MCF 10A (cell line): ENCODE data around the gene PFDN2. TPM values are rescaled to one million over a fixed set of nuclear protein-coding genes. Genes with fewer than 3 reads are reported as not detected.

Experiments
- BruUV-seq: library from RNA; stranded (reverse); fragments of 400-500 nt; replicated peaks from 2 replicates; lab custom pipeline; 2021; lab: Mats Ljungman, UMichigan
- CTCF ChIA-PET: fragments of 300-600 bp; sonication (Branson Sonifier 250); formaldehyde crosslinking; extraction: SDS; loops from one replicate; lab custom pipeline; 2021; ENCODE audit warnings: antibody characterized with exemption, inconsistent platforms; lab: Yijun Ruan, JAX
- POLR2A ChIA-PET: fragments of 300-600, 350-650 bp; sonication (Branson Sonifier 250); formaldehyde crosslinking; extraction: SDS; loops from one replicate; lab custom pipeline; 2020; ENCODE audit warnings: antibody characterized with exemption, inconsistent platforms; lab: Yijun Ruan, JAX
- DNase-seq: peaks from one replicate; pipeline ENCODE4 v3.0.0-alpha.2; 2018; ENCODE audit not compliant: unreplicated experiment
- H3K27ac Mint-ChIP-seq: one replicate; pipeline ENCODE4 v1.8.0; 2022; ENCODE audit warnings: mild to moderate bottlenecking, low read depth, mixed read lengths; ENCODE audit not compliant: unreplicated experiment
- H3K27me3 Mint-ChIP-seq: one replicate; pipeline ENCODE4 v1.8.0; 2022; ENCODE audit warnings: mixed read lengths; ENCODE audit not compliant: insufficient read depth, unreplicated experiment
- H3K36me3 Mint-ChIP-seq: one replicate; pipeline ENCODE4 v1.8.0; 2022; ENCODE audit warnings: mild to moderate bottlenecking, moderate library complexity, mixed read lengths; ENCODE audit not compliant: insufficient read depth, unreplicated experiment
- H3K4me1 Mint-ChIP-seq: one replicate; pipeline ENCODE4 v1.8.0; 2022; ENCODE audit warnings: mixed read lengths; ENCODE audit not compliant: insufficient read depth, unreplicated experiment
- H3K4me3 Mint-ChIP-seq: one replicate; pipeline ENCODE4 v1.8.0; 2022; ENCODE audit warnings: mild to moderate bottlenecking, moderate library complexity, mixed read lengths; ENCODE audit not compliant: unreplicated experiment
- H3K9me3 Mint-ChIP-seq: one replicate; pipeline ENCODE4 v1.8.0; 2022; ENCODE audit warnings: mixed read lengths; ENCODE audit not compliant: unreplicated experiment
- intact Hi-C: fragments of 100-400 bp; cut with micrococcal nuclease; formaldehyde crosslinking; loops from 2 replicates; pipeline ENCODE4 v1.14.1; 2022
- total RNA-seq: library from RNA; stranded (reverse); gene quantifications from 2 replicates; pipeline ENCODE4 v1.2.3, GENCODE V29; 2022
- TF ChIP-seq, protein P1 (sequence below): fragments of 200-600 bp; IDR thresholded peaks from one replicate; pipeline ENCODE4 v1.8.0; 2022; ENCODE audit warnings: antibody characterized with exemption, mild to moderate bottlenecking; ENCODE audit not compliant: unreplicated experiment

PFDN2 gene
- total RNA-seq, 1 experiment from 2014 or later, result 514 TPM

DNA sequence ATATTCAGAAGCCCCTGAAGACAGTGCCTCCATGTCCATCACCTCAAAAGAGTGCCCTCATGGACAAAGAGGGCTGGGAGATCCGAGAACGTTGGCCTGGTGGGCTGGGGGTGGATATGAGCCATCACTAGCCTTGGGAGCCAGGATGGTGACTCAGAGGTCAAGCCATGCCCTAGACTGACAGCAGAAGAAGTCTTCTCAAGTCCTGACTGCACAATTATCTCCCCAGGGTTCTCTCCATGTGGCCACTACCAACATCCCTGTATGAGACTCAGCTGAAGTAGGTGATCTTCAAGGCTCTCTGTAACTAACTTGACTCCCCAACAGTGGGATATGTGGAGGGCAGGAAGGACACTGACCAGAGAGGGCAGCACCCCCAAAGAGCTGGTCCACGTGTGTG, 64.9 kb downstream of the PFDN2 start:
- Mint-ChIP-seq H3K4me1 (no peaks in the 10 kb centered on the region), H3K36me3 (no peaks in the 10 kb centered on the region), H3K4me3 (no peak overlapping the region), H3K9me3 (peaks cover 10% of the 10 kb centered on the region), H3K27me3 (no peaks in the 10 kb centered on the region), H3K27ac (no peak overlapping the region)
- intact Hi-C loops, result no loop called here
- DNase-seq, result no peak
- TF ChIP-seq, protein P1, sequence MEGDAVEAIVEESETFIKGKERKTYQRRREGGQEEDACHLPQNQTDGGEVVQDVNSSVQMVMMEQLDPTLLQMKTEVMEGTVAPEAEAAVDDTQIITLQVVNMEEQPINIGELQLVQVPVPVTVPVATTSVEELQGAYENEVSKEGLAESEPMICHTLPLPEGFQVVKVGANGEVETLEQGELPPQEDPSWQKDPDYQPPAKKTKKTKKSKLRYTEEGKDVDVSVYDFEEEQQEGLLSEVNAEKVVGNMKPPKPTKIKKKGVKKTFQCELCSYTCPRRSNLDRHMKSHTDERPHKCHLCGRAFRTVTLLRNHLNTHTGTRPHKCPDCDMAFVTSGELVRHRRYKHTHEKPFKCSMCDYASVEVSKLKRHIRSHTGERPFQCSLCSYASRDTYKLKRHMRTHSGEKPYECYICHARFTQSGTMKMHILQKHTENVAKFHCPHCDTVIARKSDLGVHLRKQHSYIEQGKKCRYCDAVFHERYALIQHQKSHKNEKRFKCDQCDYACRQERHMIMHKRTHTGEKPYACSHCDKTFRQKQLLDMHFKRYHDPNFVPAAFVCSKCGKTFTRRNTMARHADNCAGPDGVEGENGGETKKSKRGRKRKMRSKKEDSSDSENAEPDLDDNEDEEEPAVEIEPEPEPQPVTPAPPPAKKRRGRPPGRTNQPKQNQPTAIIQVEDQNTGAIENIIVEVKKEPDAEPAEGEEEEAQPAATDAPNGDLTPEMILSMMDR, result no peak
- CTCF ChIA-PET, result no interaction called here
- BruUV-seq, result no TSS peak
- POLR2A ChIA-PET, result interaction anchor here (1.5 kb wide), 1 partner anchor 32 kb away, joined by 4 read pairs; the partner anchor contains the start of gene F11R

DNA sequence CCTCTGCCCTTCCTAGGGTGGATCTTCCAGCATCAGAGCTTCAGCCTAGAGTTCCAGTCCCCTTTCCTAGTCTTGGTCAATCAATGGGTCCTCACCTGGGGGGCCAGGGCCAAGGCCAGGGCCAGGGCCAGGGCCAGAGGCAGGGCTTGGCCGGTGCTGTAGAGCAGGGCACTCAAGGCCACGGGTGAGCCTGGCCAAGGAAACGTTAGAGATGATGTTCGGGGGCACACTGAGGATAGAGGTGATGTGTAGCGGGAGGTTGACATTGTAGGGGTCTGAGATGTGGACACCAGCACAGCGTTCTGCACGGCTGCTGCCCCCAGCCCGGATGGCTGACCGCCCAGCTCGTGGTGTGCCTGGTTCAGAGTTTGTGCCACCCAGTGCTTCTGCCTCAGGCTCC, 66.6 kb downstream of the PFDN2 start:
- no peak for DNase-seq
- Mint-ChIP-seq H3K27me3 (no peaks in the 10 kb centered on the region), H3K36me3 (no peaks in the 10 kb centered on the region), H3K27ac (no peak overlapping the region), H3K4me3 (no peak overlapping the region), H3K4me1 (no peaks in the 10 kb centered on the region), H3K9me3 (peaks cover 10% of the 10 kb centered on the region)
- CTCF ChIA-PET, result interaction anchor here (0.7 to 1.2 kb wide), 4 partner anchors 9 to 54 kb away, joined by 3 to 5 read pairs (median 4); no protein-coding TSS in a partner anchor
- intact Hi-C loops, result no loop called here
- no TSS peak for BruUV-seq
- TF ChIP-seq, protein P1, result no peak
- POLR2A ChIA-PET, result interaction anchor here (0.6 to 3.0 kb wide), 2 partner anchors 18 to 30 kb away, joined by 3 to 9 read pairs; partner anchors contain the start of gene F11R

Other genes with a start within 250 kb of the PFDN2 start
- not detected in 2 replicates for gene ITLN1, start 232.9 kb downstream of the PFDN2 start, total RNA-seq
- gene ITLN2, start 163.2 kb downstream of the PFDN2 start, total RNA-seq, result 0.27 TPM in 1 of 2 replicates, not detected in the other
- 73.6 and 76.8 TPM in 2 replicates for gene F11R, start 96.9 kb downstream of the PFDN2 start, total RNA-seq
- 35.2 and 48.0 TPM in 2 replicates for gene TSTD1, start 79.1 kb downstream of the PFDN2 start, total RNA-seq
- 48.8 and 52.8 TPM in 2 replicates for gene USF1, start 72.1 kb downstream of the PFDN2 start, total RNA-seq
- 0.34 and 0.58 TPM in 2 replicates for gene ARHGAP30, start 48.1 kb downstream of the PFDN2 start, total RNA-seq
- gene NECTIN4, start 28.5 kb downstream of the PFDN2 start, total RNA-seq, result 7.0 and 11.2 TPM in 2 replicates
- gene KLHDC9, start 19.7 kb downstream of the PFDN2 start, total RNA-seq, result not detected in 2 replicates
- 73.4 and 75.4 TPM in 2 replicates for gene NIT1, start 68 bp upstream of the PFDN2 start, total RNA-seq
- 63.1 and 73.6 TPM in 2 replicates for gene DEDD, start 14.6 kb upstream of the PFDN2 start, total RNA-seq
- 123 and 125 TPM in 2 replicates for gene UFC1, start 35.9 kb upstream of the PFDN2 start, total RNA-seq
- gene USP21, start 41.5 kb upstream of the PFDN2 start, total RNA-seq, result 33.8 and 36.6 TPM in 2 replicates
- gene PPOX, start 48.4 kb upstream of the PFDN2 start, total RNA-seq, result 30.3 and 32.4 TPM in 2 replicates
- gene B4GALT3, start 59.5 kb upstream of the PFDN2 start, total RNA-seq, result 50.0 and 51.7 TPM in 2 replicates
- not detected in 2 replicates for gene ADAMTS4, start 81.0 kb upstream of the PFDN2 start, total RNA-seq
- gene NDUFS2, start 84.3 kb upstream of the PFDN2 start, total RNA-seq, result 139 and 149 TPM in 2 replicates
- 1.0 and 2.1 TPM in 2 replicates for gene FCER1G, start 97.3 kb upstream of the PFDN2 start, total RNA-seq
- not detected in 2 replicates for gene APOA2, start 105.6 kb upstream of the PFDN2 start, total RNA-seq
- gene TOMM40L, start 108.0 kb upstream of the PFDN2 start, total RNA-seq, result 10.0 and 12.3 TPM in 2 replicates
- not detected in 2 replicates for gene NR1I3, start 120.2 kb upstream of the PFDN2 start, total RNA-seq
- not detected in 2 replicates for gene PCP4L1, start 140.7 kb upstream of the PFDN2 start, total RNA-seq
- 0.29 and 0.37 TPM in 2 replicates for gene MPZ, start 191.9 kb upstream of the PFDN2 start, total RNA-seq
- 204 and 224 TPM in 2 replicates for gene SDHC, start 196.3 kb upstream of the PFDN2 start, total RNA-seq
- not detected in 2 replicates for gene CFAP126, start 249.8 kb upstream of the PFDN2 start, total RNA-seq